Measurements from ENCODE around the gene GRB10. TPM values are rescaled to one million over a fixed set of nuclear protein-coding genes. Genes with fewer than 3 reads are reported as not detected.

Gene GRB10
- total RNA-seq, 1 experiment from 2014 or later, result 47.9 TPM

- intact Hi-C loops (cut with micrococcal nuclease; ENCODE audit: unreplicated experiment), result no loop called here
- Histone ChIP-seq H3K9me3 (ENCODE audit: insufficient read depth, low read depth) (no peaks in the 10 kb centered on the region), H4K20me1 (ENCODE audit: insufficient read depth) (peaks cover 86% of the 10 kb centered on the region), H3K9me2 (ENCODE audit: insufficient read depth) (no peaks in the 10 kb centered on the region), H3K4me1 (replicated peaks; ENCODE audit: insufficient read depth) (no peaks in the 10 kb centered on the region), H3F3A (ENCODE audit: insufficient read depth, low read depth) (no peaks in the 10 kb centered on the region), H2AFZ (no peak overlapping the region), H3K4me2 (no peak overlapping the region), H3K27me3 (ENCODE audit: insufficient read depth, low read depth) (no peaks in the 10 kb centered on the region), H3K27ac (no peak overlapping the region), H3K36me3 (ENCODE audit: low read depth) (no peaks in the 10 kb centered on the region; the same call in 1 of the 2 replicates), H3K4me3 (no peak overlapping the region), H3K79me2 (ENCODE audit: low read depth) (peaks cover 82% of the 10 kb centered on the region)
- no TSS peak for BruUV-seq (replicated peaks)
- ChIA-PET CTCF (no interaction called here), POLR2A (ENCODE audit: unreplicated experiment) (no interaction called here)
- DNase-seq, result no peak
- TF ChIP-seq CTCF (conservative IDR thresholded peaks at IDR 0.05) (no peak), EZH2 (IDR thresholded peaks at IDR 0.05; ENCODE audit: low read depth) (no peak)
Observed at GRCh38 chr7:50778189-50778588, 4.5 kb downstream of the GRB10 start.

DNA sequence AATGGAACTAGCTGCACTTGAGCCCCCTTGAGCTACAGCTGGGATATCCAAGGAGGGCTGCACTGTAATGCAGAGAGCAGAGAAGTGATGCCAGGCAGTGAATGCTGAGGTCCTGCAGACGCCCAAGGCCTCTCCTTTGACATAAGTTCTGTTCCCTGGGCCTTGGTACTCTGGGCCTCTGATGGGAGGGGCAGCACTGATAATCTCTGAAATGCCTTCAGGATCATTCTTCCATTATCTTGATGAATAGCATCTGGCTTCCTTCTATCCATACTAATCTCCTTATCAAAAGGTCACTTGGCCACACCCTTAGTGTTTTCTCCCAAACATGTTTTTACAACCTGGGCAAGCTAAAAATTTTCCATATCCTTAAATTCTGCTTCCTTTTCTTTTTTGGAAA is 6.9 kb downstream of the GRB10 start:
- H3K27ac ChIP-seq, result no peak overlapping the region
- peaks cover 12% of the 10 kb centered on the region; the same call in 1 of the 2 replicates for H3K4me1 ChIP-seq (replicated peaks; ENCODE audit: insufficient read depth)
- no peak overlapping the region for H3K4me2 ChIP-seq
- H3K4me3 ChIP-seq, result no peak overlapping the region
- no TSS peak for BruUV-seq (replicated peaks)
- ChIA-PET CTCF (no interaction called here), POLR2A (ENCODE audit: unreplicated experiment) (no interaction called here)
- intact Hi-C loops (cut with micrococcal nuclease; ENCODE audit: unreplicated experiment), result no loop called here
- H3F3A ChIP-seq (ENCODE audit: insufficient read depth, low read depth), result 0 out of 2 replicates have a peak, but pooled peaks cover 4% of the 10 kb centered on the region
- H3K36me3 ChIP-seq (ENCODE audit: low read depth), result no peaks in the 10 kb centered on the region; the same call in 1 of the 2 replicates
- H3K9me3 ChIP-seq (ENCODE audit: insufficient read depth, low read depth), result no peaks in the 10 kb centered on the region
- peaks cover 89% of the 10 kb centered on the region for H3K79me2 ChIP-seq (ENCODE audit: low read depth)
- no peaks in the 10 kb centered on the region for H3K27me3 ChIP-seq (ENCODE audit: insufficient read depth, low read depth)
- TF ChIP-seq EZH2 (IDR thresholded peaks at IDR 0.05; ENCODE audit: low read depth) (no peak), CTCF (conservative IDR thresholded peaks at IDR 0.05) (no peak)
- DNase-seq, result no peak
- peaks cover 91% of the 10 kb centered on the region for H4K20me1 ChIP-seq (ENCODE audit: insufficient read depth)
- no peaks in the 10 kb centered on the region for H3K9me2 ChIP-seq (ENCODE audit: insufficient read depth)
- H2AFZ ChIP-seq, result no peak overlapping the region

- TF ChIP-seq CTCF (conservative IDR thresholded peaks at IDR 0.05) (no peak), EZH2 (IDR thresholded peaks at IDR 0.05; ENCODE audit: low read depth) (no peak)
- no TSS peak for BruUV-seq (replicated peaks)
- no peak overlapping the region for H3K4me3 ChIP-seq
- H3K9me2 ChIP-seq (ENCODE audit: insufficient read depth), result no peaks in the 10 kb centered on the region
- peaks cover 91% of the 10 kb centered on the region for H4K20me1 ChIP-seq (ENCODE audit: insufficient read depth)
- intact Hi-C loops (cut with micrococcal nuclease; ENCODE audit: unreplicated experiment), result no loop called here
- no peak overlapping the region for H3K4me2 ChIP-seq
- H3K9me3 ChIP-seq (ENCODE audit: insufficient read depth, low read depth), result no peaks in the 10 kb centered on the region
- H3K79me2 ChIP-seq (ENCODE audit: low read depth), result peaks cover 89% of the 10 kb centered on the region
- 0 out of 2 replicates have a peak, but pooled peaks cover 4% of the 10 kb centered on the region for H3F3A ChIP-seq (ENCODE audit: insufficient read depth, low read depth)
- H3K27ac ChIP-seq, result no peak overlapping the region
- no peak overlapping the region for H2AFZ ChIP-seq
- DNase-seq, result no peak
- POLR2A ChIA-PET (ENCODE audit: unreplicated experiment), result no interaction called here
- H3K36me3 ChIP-seq (ENCODE audit: low read depth), result no peaks in the 10 kb centered on the region; the same call in 1 of the 2 replicates
- CTCF ChIA-PET, result no interaction called here
- peaks cover 13% of the 10 kb centered on the region; the same call in 1 of the 2 replicates for H3K4me1 ChIP-seq (replicated peaks; ENCODE audit: insufficient read depth)
- no peaks in the 10 kb centered on the region for H3K27me3 ChIP-seq (ENCODE audit: insufficient read depth, low read depth)
Observed at GRCh38 chr7:50775231-50775630, 7.5 kb downstream of the GRB10 start.
